ENCODE data around the gene MESP2. TPM values are rescaled to one million over a fixed set of nuclear protein-coding genes. Genes with fewer than 3 reads are reported as not detected.

The MESP2 gene
- total and polyA plus RNA-seq, 4 donors, result 0.03 TPM; not detected in 3

GRCh38 chr15:89808160-89808870 lies 32.2 kb downstream of the MESP2 start:
- H3K9ac ChIP-seq (ENCODE audit: low read depth in 1 of 2, low read length in 2 of 2), result no peak overlapping the region

GRCh38 chr15:89809093-89809786 lies 33.1 kb downstream of the MESP2 start:
- Histone ChIP-seq H3K9ac (ENCODE audit: low read depth in 1 of 2, low read length in 2 of 2) (no peak overlapping the region), H3K9me3 (ENCODE audit: control insufficient read depth in 4 of 4, low read length in 3 of 4) (no peaks in the 10 kb centered on the region), H3K4me3 (ENCODE audit: low read depth in 1 of 3, low read length in 3 of 3) (no peak overlapping the region), H3K4me1 (ENCODE audit: control insufficient read depth in 4 of 4, insufficient read depth in 4 of 4, low read length in 3 of 4) (peaks cover 20 to 85% (median 66%) of the 10 kb centered on the region in 4 donors), H3K36me3 (ENCODE audit: control insufficient read depth in 4 of 4, insufficient read depth in 3 of 4, low read depth in 1 of 4, low read length in 3 of 4) (no peaks in the 10 kb centered on the region), H3K27me3 (ENCODE audit: control insufficient read depth in 4 of 4, insufficient read depth in 4 of 4, low read length in 3 of 4) (no peaks in the 10 kb centered on the region), H3K27ac (ENCODE audit: low read depth in 1 of 2, low read length in 2 of 2) (no peak overlapping the region)
- no peak for DNase-seq (ENCODE audit: low spot score)
- WGBS, result 60% methylated on average over 8 of the region's 8 CpGs
- no peak for TF ChIP-seq SP1 (IDR thresholded peaks at IDR 0.05)
- TF ChIP-seq RXRA (IDR thresholded peaks at IDR 0.05), result no peak
- TF ChIP-seq YY1 (IDR thresholded peaks at IDR 0.05), result no peak
- TF ChIP-seq TAF1 (conservative IDR thresholded peaks at IDR 0.05), result no peak
- TF ChIP-seq GABPA (IDR thresholded peaks at IDR 0.05 in 1 of 2, conservative IDR thresholded peaks at IDR 0.05 in 1 of 2), result no peak
- TF ChIP-seq FOXA2 (IDR thresholded peaks at IDR 0.05), result no peak
- TF ChIP-seq CTCF (IDR thresholded peaks at IDR 0.05; ENCODE audit: low read depth, low read length, missing input control), result no peak
- no peak for TF ChIP-seq REST (IDR thresholded peaks at IDR 0.05)
- TF ChIP-seq FOXA1 (IDR thresholded peaks at IDR 0.05), result no peak
- TF ChIP-seq HNF4G (IDR thresholded peaks at IDR 0.05), result no peak
- no peak for TF ChIP-seq NR2F2 (IDR thresholded peaks at IDR 0.05)

More at GRCh38 chr15:89808160-89808870, 32.2 kb downstream of the MESP2 start:
- 90% methylated on average over 10 of the region's 10 CpGs for WGBS
- Histone ChIP-seq H3K27me3 (ENCODE audit: control insufficient read depth in 4 of 4, insufficient read depth in 4 of 4, low read length in 3 of 4) (no peaks in the 10 kb centered on the region), H3K9me3 (ENCODE audit: control insufficient read depth in 4 of 4, low read length in 3 of 4) (no peaks in the 10 kb centered on the region), H3K27ac (ENCODE audit: low read depth in 1 of 2, low read length in 2 of 2) (no peak overlapping the region), H3K4me1 (ENCODE audit: control insufficient read depth in 4 of 4, insufficient read depth in 4 of 4, low read length in 3 of 4) (peaks cover 21 to 86% (median 70%) of the 10 kb centered on the region in 4 donors), H3K36me3 (ENCODE audit: control insufficient read depth in 4 of 4, insufficient read depth in 3 of 4, low read depth in 1 of 4, low read length in 3 of 4) (no peaks in the 10 kb centered on the region), H3K4me3 (ENCODE audit: low read depth in 1 of 3, low read length in 3 of 3) (no peak overlapping the region)
- no peak for TF ChIP-seq HNF4A (conservative IDR thresholded peaks at IDR 0.05)
- TF ChIP-seq YY1 (IDR thresholded peaks at IDR 0.05), result no peak
- no peak for TF ChIP-seq ATF3 (IDR thresholded peaks at IDR 0.05)
- TF ChIP-seq RXRA (IDR thresholded peaks at IDR 0.05), result no peak
- no peak for TF ChIP-seq EGR1 (IDR thresholded peaks at IDR 0.05; ENCODE audit: low read depth in 2 of 2)
- TF ChIP-seq ZBTB33 (IDR thresholded peaks at IDR 0.05), result no peak
- no peak for TF ChIP-seq CTCF (IDR thresholded peaks at IDR 0.05; ENCODE audit: low read depth, low read length, missing input control)
- no peak for TF ChIP-seq SP1 (IDR thresholded peaks at IDR 0.05)
- no peak for TF ChIP-seq FOXA1 (IDR thresholded peaks at IDR 0.05)
- TF ChIP-seq RAD21 (IDR thresholded peaks at IDR 0.05), result no peak
- no peak for TF ChIP-seq HNF4G (IDR thresholded peaks at IDR 0.05)
- no peak for DNase-seq (ENCODE audit: low spot score)

All from liver (tissue), 9 donors.